NCI-H2081 treated with DMSO at 0.1 percent for 48 hours (cell line): ENCODE measurements around the gene RUNX2.

Experiments
- DNase-seq: peaks from one replicate; lab custom pipeline; 2025; lab: John Stamatoyannopoulos, UW

Gene RUNX2

GRCh38 chr6:45705137-45705855 lies 377.2 kb downstream of the RUNX2 start:
- no peak for DNase-seq

- no peak for DNase-seq
Measured at GRCh38 chr6:45706319-45706718, 378.2 kb downstream of the RUNX2 start.

GRCh38 chr6:45707176-45707575 lies 379.0 kb downstream of the RUNX2 start:
- DNase-seq, result no peak

- DNase-seq, result no peak
Measured at GRCh38 chr6:45709781-45710220, 381.7 kb downstream of the RUNX2 start.

GRCh38 chr6:45710304-45710821 lies 382.2 kb downstream of the RUNX2 start:
- no peak for DNase-seq

- no peak for DNase-seq
Measured at GRCh38 chr6:45712076-45712475, 383.9 kb downstream of the RUNX2 start.

- no peak for DNase-seq
Measured at GRCh38 chr6:45712786-45713185, 384.7 kb downstream of the RUNX2 start.
